HEK293 (cell line): ENCODE results near the gene SOWAHD.
A peak's percentile ranks its signal among the peaks of the same experiment; 100 is the strongest.

ENCODE experiments used
- CTCF ChIA-PET: fragments of 350-600 bp; formaldehyde crosslinking; extraction: SDS; loops from one replicate; lab custom pipeline; 2021; ENCODE audit warnings: antibody characterized with exemption; lab: Yijun Ruan, JAX
- POLR2A ChIA-PET: fragments of 300-600 bp; formaldehyde crosslinking; extraction: SDS; loops from one replicate; lab custom pipeline; 2020; ENCODE audit warnings: antibody characterized with exemption, inconsistent platforms; lab: Yijun Ruan, JAX
- H3K27ac ChIP-seq: fragments of 200-500 bp; sonication (Bioruptor generic); 2 replicates; pipeline ENCODE4 v1.5.1; 2014; ENCODE audit warnings: low read depth, low read length, control low read depth, inconsistent platforms; ENCODE audit errors: extremely low read depth
- H3K36me3 ChIP-seq, 2 experiments: fragments of 200-500 bp in 1 of 2; sonication (Bioruptor generic) in 1 of 2; 1 replicate in 1 of 2; 2 replicates in 1 of 2; pipeline ENCODE4 v1.5.1; 2014 to 2017; ENCODE audit warnings: inconsistent platforms in 2 of 2, low read length in 2 of 2; ENCODE audit not compliant: control insufficient read depth in 2 of 2, insufficient read depth in 1 of 2
- H3K4me1 ChIP-seq: fragments of 200-500 bp; sonication (Bioruptor generic); 2 replicates; pipeline ENCODE4 v1.5.1; 2014; ENCODE audit warnings: mild to moderate bottlenecking, low read length, inconsistent platforms; ENCODE audit not compliant: control insufficient read depth, insufficient read depth
- H3K4me3 ChIP-seq: 2 replicates; pipeline ENCODE4 v1.5.1; 2011; ENCODE audit warnings: low read depth, mild to moderate bottlenecking, control low read depth, low read length, moderate library complexity
- H3K9me3 ChIP-seq: fragments of 200-500 bp; sonication (Bioruptor generic); 2 replicates; pipeline ENCODE4 v1.5.1; 2014; ENCODE audit warnings: low read depth, low read length, inconsistent platforms; ENCODE audit not compliant: control insufficient read depth, insufficient read depth
- BCL11B ChIP-seq: fragments of 450-650 bp; formaldehyde crosslinking; IDR thresholded peaks from 2 replicates; pipeline ENCODE4 v1.5.1; 2016; ENCODE audit warnings: low read depth, missing biosample characterization, missing genetic modification characterization
- GLI4 ChIP-seq: fragments of 450-650 bp; formaldehyde crosslinking; IDR thresholded peaks from 2 replicates; pipeline ENCODE4 v1.5.1; 2016; ENCODE audit warnings: missing biosample characterization, missing genetic modification characterization
- GLIS1 ChIP-seq: fragments of 450-650 bp; formaldehyde crosslinking; IDR thresholded peaks from 2 replicates; pipeline ENCODE4 v1.5.1; 2016; ENCODE audit warnings: missing biosample characterization, missing genetic modification characterization
- IKZF3 ChIP-seq: fragments of 450-650 bp; IDR thresholded peaks from 2 replicates; pipeline ENCODE4 v1.5.0; 2018; ENCODE audit warnings: missing biosample characterization, mild to moderate bottlenecking, missing genetic modification characterization, moderate library complexity
- KLF8 ChIP-seq: fragments of 450-650 bp; formaldehyde crosslinking; IDR thresholded peaks from 2 replicates; pipeline ENCODE4 v1.5.1; 2016; ENCODE audit warnings: missing biosample characterization, missing genetic modification characterization
- OVOL3 ChIP-seq: fragments of 450-650 bp; formaldehyde crosslinking; IDR thresholded peaks from 2 replicates; pipeline ENCODE4 v1.5.1; 2016; ENCODE audit warnings: missing biosample characterization, missing genetic modification characterization
- SP2 ChIP-seq: fragments of 450-650 bp; formaldehyde crosslinking; IDR thresholded peaks from 2 replicates; pipeline ENCODE4 v1.5.1; 2016; ENCODE audit warnings: missing biosample characterization, missing genetic modification characterization
- ZBTB1 ChIP-seq: fragments of 450-650 bp; formaldehyde crosslinking; IDR thresholded peaks from 2 replicates; pipeline ENCODE4 v1.5.1; 2016; ENCODE audit warnings: missing biosample characterization, missing genetic modification characterization
- ZNF10 ChIP-seq: fragments of 450-650 bp; formaldehyde crosslinking; IDR thresholded peaks from 2 replicates; pipeline ENCODE4 v1.5.1; 2017; ENCODE audit warnings: missing biosample characterization, missing genetic modification characterization
- ZNF157 ChIP-seq: fragments of 450-650 bp; formaldehyde crosslinking; IDR thresholded peaks from 2 replicates; pipeline ENCODE4 v1.5.1; 2016; ENCODE audit warnings: missing biosample characterization, missing genetic modification characterization
- ZNF223 ChIP-seq: fragments of 450-650 bp; formaldehyde crosslinking; IDR thresholded peaks from 2 replicates; pipeline ENCODE4 v1.5.1; 2016; ENCODE audit warnings: missing biosample characterization, missing genetic modification characterization
- ZNF274 ChIP-seq, 2 experiments: fragments of 200-500 bp in 1 of 2; fragments of 450-650 bp in 1 of 2; sonication (Bioruptor generic) in 1 of 2; formaldehyde crosslinking in 1 of 2; IDR thresholded peaks; 2 replicates each; pipeline versions ENCODE4 v1.5.1 to v1.6.1; 2014 to 2016; ENCODE audit warnings: borderline replicate concordance in 1 of 2, inconsistent platforms in 1 of 2, low read length in 1 of 2, missing biosample characterization in 1 of 2, missing genetic modification characterization in 1 of 2
- ZNF404 ChIP-seq: fragments of 450-650 bp; formaldehyde crosslinking; IDR thresholded peaks from 2 replicates; pipeline ENCODE4 v1.5.1; 2017; ENCODE audit warnings: missing biosample characterization, missing genetic modification characterization
- ZNF423 ChIP-seq: fragments of 450-650 bp; formaldehyde crosslinking; IDR thresholded peaks from 2 replicates; pipeline ENCODE4 v1.5.1; 2016; ENCODE audit warnings: missing biosample characterization, missing genetic modification characterization
- ZNF426 ChIP-seq: fragments of 450-650 bp; formaldehyde crosslinking; IDR thresholded peaks from 2 replicates; pipeline ENCODE4 v1.5.1; 2017; ENCODE audit warnings: missing biosample characterization, missing genetic modification characterization, mild to moderate bottlenecking, inconsistent platforms, moderate library complexity
- ZNF501 ChIP-seq: fragments of 450-650 bp; formaldehyde crosslinking; IDR thresholded peaks from 2 replicates; pipeline ENCODE4 v1.5.1; 2016; ENCODE audit warnings: missing biosample characterization, missing genetic modification characterization
- ZNF561 ChIP-seq: fragments of 450-650 bp; IDR thresholded peaks from 2 replicates; pipeline ENCODE4 v1.5.1; 2018; ENCODE audit warnings: missing biosample characterization, missing genetic modification characterization, borderline replicate concordance
- ZNF610 ChIP-seq: fragments of 450-650 bp; formaldehyde crosslinking; IDR thresholded peaks from 2 replicates; pipeline ENCODE4 v1.5.1; 2016; ENCODE audit warnings: missing biosample characterization, missing genetic modification characterization, borderline replicate concordance
- ZNF701 ChIP-seq: fragments of 450-650 bp; formaldehyde crosslinking; IDR thresholded peaks from 2 replicates; pipeline ENCODE4 v1.5.1; 2016; ENCODE audit warnings: missing biosample characterization, missing genetic modification characterization
- ZSCAN30 ChIP-seq: fragments of 450-650 bp; IDR thresholded peaks from 2 replicates; pipeline ENCODE4 v1.5.1; 2018; ENCODE audit warnings: missing biosample characterization, mild to moderate bottlenecking, missing genetic modification characterization, moderate library complexity
- TF ChIP-seq, protein P1 (sequence below): fragments of 450-650 bp; formaldehyde crosslinking; IDR thresholded peaks from 2 replicates; pipeline ENCODE4 v1.5.1; 2016; ENCODE audit warnings: missing biosample characterization, missing genetic modification characterization
- TF ChIP-seq, protein P2 (sequence below): fragments of 450-650 bp; formaldehyde crosslinking; IDR thresholded peaks from 2 replicates; pipeline ENCODE4 v1.5.1; 2017; ENCODE audit warnings: missing biosample characterization, missing genetic modification characterization
- TF ChIP-seq, protein P3 (sequence below): IDR thresholded peaks from 2 replicates; pipeline ENCODE4 v1.6.1; 2011; ENCODE audit warnings: mild to moderate bottlenecking, low read depth, low read length, borderline replicate concordance
- TF ChIP-seq, protein P4 (sequence below): fragments of 450-650 bp; formaldehyde crosslinking; IDR thresholded peaks from 2 replicates; pipeline ENCODE4 v1.5.1; 2017; ENCODE audit warnings: missing biosample characterization, missing genetic modification characterization

The SOWAHD gene

DNA sequence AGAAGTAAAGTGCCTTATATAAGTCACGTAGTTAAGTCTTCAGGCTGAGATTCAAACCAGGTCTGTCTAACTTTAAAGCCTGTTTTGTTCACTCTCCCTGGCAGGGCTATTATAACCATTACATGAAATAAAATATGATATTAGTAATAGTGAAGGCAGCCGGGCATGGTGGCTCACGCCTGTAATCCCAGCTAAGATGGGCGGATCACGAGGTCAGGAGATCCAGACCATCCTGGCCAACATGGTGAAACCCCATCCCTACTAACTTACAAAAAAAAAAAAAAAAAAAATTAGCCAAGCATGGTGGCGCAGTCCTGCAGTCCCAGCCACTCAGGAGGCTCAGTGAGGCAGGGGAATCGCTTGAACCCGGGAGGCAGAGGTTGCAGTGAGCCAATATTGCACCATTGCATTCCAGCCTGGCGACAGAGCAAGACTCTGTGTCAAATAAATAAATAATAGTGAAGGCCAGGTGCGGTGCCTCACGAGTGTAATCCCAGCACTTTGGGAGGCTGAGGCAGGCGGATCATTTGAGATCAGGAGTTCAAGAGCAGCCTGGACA lies 22.1 kb upstream of the SOWAHD start:
- H3K36me3 ChIP-seq, result no peaks in the 10 kb centered on the region
- H3K4me1 ChIP-seq, result no peaks in the 10 kb centered on the region
- no peaks in the 10 kb centered on the region for H3K9me3 ChIP-seq
- H3K27ac ChIP-seq, result no peak overlapping the region
- CTCF ChIA-PET, result interaction anchor here (0.5 to 1.6 kb wide), 3 partner anchors 8 to 889 kb away, joined by 3 to 6 read pairs (median 4); no protein-coding TSS in a partner anchor
- TF ChIP-seq ZBTB1 (tag by site-specific recombination), result no peak
- TF ChIP-seq, all 188 proteins: peak for 0
- POLR2A ChIA-PET, result no interaction called here
- H3K4me3 ChIP-seq, result no peak overlapping the region

DNA sequence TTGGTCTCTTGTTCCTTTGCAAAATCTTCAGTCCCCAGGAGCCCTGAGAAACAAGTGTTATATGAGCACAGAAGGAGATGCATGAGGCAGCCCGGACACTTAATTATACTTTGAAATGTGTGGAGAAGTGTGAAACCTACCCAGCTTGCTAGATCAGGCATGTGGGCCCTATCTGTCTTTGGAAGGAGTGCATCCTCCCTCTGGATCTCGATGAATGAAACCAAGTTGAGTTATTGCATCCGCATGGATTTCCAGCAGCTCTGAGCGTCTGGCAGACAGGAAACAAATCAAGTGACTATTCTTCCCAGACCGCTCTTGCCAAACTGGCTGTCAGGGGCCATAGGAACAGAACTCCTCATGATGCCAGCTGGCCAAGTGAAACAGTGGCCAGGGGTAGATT lies 19.6 kb upstream of the SOWAHD start:
- H3K9me3 ChIP-seq, result no peaks in the 10 kb centered on the region
- H3K36me3 ChIP-seq, result no peaks in the 10 kb centered on the region
- H3K4me1 ChIP-seq, result no peaks in the 10 kb centered on the region
- CTCF ChIA-PET, result interaction anchor here (0.6 to 1.7 kb wide), 2 partner anchors 10 to 15 kb away, joined by 3 to 7 read pairs; no protein-coding TSS in a partner anchor
- POLR2A ChIA-PET, result interaction anchor here (0.7 kb wide), 1 partner anchor 51 kb away, joined by 3 read pairs; no protein-coding TSS in a partner anchor
- H3K27ac ChIP-seq, result no peak overlapping the region
- H3K4me3 ChIP-seq, result no peak overlapping the region
- no peak for TF ChIP-seq BCL11B
- no peak for TF ChIP-seq SP2 (tag by site-specific recombination)
- TF ChIP-seq, protein P1, sequence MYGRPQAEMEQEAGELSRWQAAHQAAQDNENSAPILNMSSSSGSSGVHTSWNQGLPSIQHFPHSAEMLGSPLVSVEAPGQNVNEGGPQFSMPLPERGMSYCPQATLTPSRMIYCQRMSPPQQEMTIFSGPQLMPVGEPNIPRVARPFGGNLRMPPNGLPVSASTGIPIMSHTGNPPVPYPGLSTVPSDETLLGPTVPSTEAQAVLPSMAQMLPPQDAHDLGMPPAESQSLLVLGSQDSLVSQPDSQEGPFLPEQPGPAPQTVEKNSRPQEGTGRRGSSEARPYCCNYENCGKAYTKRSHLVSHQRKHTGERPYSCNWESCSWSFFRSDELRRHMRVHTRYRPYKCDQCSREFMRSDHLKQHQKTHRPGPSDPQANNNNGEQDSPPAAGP, result no peak
- no peak for TF ChIP-seq ZNF423 (tag by site-specific recombination)

DNA sequence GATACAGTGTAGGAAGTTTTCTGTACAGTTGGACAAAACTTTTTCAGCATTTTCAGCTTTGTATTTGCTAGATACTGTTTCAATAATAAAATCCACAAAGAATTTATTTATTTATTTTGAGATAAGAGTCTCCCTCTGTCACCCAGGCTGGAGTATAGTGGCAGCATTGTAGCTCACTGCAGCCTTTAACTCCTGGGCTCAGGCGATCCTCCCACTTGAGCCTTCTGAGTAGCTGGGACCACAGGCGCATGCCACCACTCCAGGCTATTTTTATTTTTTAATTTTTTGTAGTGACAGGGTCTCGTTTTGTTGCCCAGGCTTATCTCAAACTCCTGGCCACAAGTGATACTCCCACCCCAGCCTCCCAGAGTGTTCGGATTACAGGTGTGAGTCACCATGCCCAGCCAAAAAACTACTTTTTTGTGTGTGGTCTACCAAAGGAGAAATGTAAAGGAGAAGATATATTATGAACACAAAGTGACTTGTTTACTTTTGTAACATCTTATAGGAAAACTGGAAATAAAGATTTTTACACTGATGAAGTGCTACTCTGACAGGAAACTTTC lies 13.0 kb upstream of the SOWAHD start:
- H3K4me3 ChIP-seq, result no peak overlapping the region
- ChIA-PET CTCF (interaction anchor here (0.5 to 2.9 kb wide), 11 partner anchors 9 to 263 kb away, joined by 3 to 18 read pairs (median 4); partner anchors contain the start of gene SEPTIN6), POLR2A (interaction anchor here (0.8 to 1.2 kb wide), 3 partner anchors 13 to 52 kb away, joined by 3 to 7 read pairs (median 4); partner anchors contain the start of genes RPL39, SEPTIN6 and SOWAHD)
- H3K27ac ChIP-seq, result no peak overlapping the region
- H3K4me1 ChIP-seq, result no peaks in the 10 kb centered on the region
- no peaks in the 10 kb centered on the region for H3K9me3 ChIP-seq
- H3K36me3 ChIP-seq, result no peaks in the 10 kb centered on the region
- TF ChIP-seq GLI4 (tag by site-specific recombination) (no peak), ZNF426 (tag by site-specific recombination) (no peak), KLF8 (tag by site-specific recombination) (no peak), OVOL3 (no peak), ZNF501 (no peak), ZNF404 (no peak), ZSCAN30 (tag by site-specific recombination) (no peak), ZNF157 (tag by site-specific recombination) (no peak), ZNF701 (tag by site-specific recombination) (no peak), IKZF3 (tag by site-specific recombination) (no peak), ZNF223 (tag by site-specific recombination) (no peak), ZNF10 (no peak), ZNF610 (tag by site-specific recombination) (no peak), ZNF561 (tag by site-specific recombination) (no peak), ZNF274 (IDR thresholded peaks at IDR 0.05; ENCODE audit: low read length) (no peak), ZNF274 (tag by site-specific recombination; IDR thresholded peaks at IDR 0.05; ENCODE audit: borderline replicate concordance) (no peak), GLIS1 (tag by site-specific recombination) (no peak)
- TF ChIP-seq, protein P2, sequence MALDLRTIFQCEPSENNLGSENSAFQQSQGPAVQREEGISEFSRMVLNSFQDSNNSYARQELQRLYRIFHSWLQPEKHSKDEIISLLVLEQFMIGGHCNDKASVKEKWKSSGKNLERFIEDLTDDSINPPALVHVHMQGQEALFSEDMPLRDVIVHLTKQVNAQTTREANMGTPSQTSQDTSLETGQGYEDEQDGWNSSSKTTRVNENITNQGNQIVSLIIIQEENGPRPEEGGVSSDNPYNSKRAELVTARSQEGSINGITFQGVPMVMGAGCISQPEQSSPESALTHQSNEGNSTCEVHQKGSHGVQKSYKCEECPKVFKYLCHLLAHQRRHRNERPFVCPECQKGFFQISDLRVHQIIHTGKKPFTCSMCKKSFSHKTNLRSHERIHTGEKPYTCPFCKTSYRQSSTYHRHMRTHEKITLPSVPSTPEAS (tag by site-specific recombination), result no peak
- TF ChIP-seq, protein P3, sequence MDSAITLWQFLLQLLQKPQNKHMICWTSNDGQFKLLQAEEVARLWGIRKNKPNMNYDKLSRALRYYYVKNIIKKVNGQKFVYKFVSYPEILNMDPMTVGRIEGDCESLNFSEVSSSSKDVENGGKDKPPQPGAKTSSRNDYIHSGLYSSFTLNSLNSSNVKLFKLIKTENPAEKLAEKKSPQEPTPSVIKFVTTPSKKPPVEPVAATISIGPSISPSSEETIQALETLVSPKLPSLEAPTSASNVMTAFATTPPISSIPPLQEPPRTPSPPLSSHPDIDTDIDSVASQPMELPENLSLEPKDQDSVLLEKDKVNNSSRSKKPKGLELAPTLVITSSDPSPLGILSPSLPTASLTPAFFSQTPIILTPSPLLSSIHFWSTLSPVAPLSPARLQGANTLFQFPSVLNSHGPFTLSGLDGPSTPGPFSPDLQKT, result no peak
- TF ChIP-seq, protein P4, sequence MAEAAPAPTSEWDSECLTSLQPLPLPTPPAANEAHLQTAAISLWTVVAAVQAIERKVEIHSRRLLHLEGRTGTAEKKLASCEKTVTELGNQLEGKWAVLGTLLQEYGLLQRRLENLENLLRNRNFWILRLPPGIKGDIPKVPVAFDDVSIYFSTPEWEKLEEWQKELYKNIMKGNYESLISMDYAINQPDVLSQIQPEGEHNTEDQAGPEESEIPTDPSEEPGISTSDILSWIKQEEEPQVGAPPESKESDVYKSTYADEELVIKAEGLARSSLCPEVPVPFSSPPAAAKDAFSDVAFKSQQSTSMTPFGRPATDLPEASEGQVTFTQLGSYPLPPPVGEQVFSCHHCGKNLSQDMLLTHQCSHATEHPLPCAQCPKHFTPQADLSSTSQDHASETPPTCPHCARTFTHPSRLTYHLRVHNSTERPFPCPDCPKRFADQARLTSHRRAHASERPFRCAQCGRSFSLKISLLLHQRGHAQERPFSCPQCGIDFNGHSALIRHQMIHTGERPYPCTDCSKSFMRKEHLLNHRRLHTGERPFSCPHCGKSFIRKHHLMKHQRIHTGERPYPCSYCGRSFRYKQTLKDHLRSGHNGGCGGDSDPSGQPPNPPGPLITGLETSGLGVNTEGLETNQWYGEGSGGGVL (tag by site-specific recombination), result 0 out of 2 replicates have a peak, but pooled peaks have one; percentile 19
